H1 (cell line): ENCODE results near the gene BCHE. TPM values are rescaled to one million over a fixed set of nuclear protein-coding genes. Genes with fewer than 3 reads are reported as not detected.

ENCODE experiments used
- polyA plus RNA-seq, 7 experiments: library from polyadenylated mRNA; depleted of rRNA in 3 of 7; stranded (reverse) in 5 of 7; unstranded in 2 of 7; fragments of >200 nt in 5 of 7; fragments of 200-250 nt in 2 of 7; gene quantifications; 1 replicate in 5 of 7; 2 replicates in 1 of 7; 4 replicates in 1 of 7; pipeline versions ENCODE4 v1.2.1 to v1.2.3, GENCODE V29; 2011 to 2013; ENCODE audit warnings: missing spikeins in 2 of 7, mixed read lengths in 2 of 7
- total RNA-seq: library from RNA; stranded (reverse); fragmentation: NEBNext Ultra II Directional; extraction: Animal tissue kit (Norgen Biotek cat#: 25700); gene quantifications from 2 replicates; pipeline ENCODE4 v1.2.1, GENCODE V29; 2021
- TF ChIP-seq, protein P1 (sequence below): fragments of 300-600 bp; sonication (generic); IDR thresholded peaks from 2 replicates; pipeline ENCODE4 v1.7.1; 2012; ENCODE audit warnings: low read length, moderate library complexity, mild to moderate bottlenecking, inconsistent platforms; ENCODE audit not compliant: insufficient replicate concordance

BCHE gene
- total and polyA plus RNA-seq, 2 of the 8 experiments (the other 6 are each of a cell fraction or from before 2014, with no cell fraction given), result 0.56 to 1.9 TPM

GRCh38 chr3:165815682-165816081 is 21.5 kb downstream of the BCHE start (continued):
- TF ChIP-seq, protein P1, sequence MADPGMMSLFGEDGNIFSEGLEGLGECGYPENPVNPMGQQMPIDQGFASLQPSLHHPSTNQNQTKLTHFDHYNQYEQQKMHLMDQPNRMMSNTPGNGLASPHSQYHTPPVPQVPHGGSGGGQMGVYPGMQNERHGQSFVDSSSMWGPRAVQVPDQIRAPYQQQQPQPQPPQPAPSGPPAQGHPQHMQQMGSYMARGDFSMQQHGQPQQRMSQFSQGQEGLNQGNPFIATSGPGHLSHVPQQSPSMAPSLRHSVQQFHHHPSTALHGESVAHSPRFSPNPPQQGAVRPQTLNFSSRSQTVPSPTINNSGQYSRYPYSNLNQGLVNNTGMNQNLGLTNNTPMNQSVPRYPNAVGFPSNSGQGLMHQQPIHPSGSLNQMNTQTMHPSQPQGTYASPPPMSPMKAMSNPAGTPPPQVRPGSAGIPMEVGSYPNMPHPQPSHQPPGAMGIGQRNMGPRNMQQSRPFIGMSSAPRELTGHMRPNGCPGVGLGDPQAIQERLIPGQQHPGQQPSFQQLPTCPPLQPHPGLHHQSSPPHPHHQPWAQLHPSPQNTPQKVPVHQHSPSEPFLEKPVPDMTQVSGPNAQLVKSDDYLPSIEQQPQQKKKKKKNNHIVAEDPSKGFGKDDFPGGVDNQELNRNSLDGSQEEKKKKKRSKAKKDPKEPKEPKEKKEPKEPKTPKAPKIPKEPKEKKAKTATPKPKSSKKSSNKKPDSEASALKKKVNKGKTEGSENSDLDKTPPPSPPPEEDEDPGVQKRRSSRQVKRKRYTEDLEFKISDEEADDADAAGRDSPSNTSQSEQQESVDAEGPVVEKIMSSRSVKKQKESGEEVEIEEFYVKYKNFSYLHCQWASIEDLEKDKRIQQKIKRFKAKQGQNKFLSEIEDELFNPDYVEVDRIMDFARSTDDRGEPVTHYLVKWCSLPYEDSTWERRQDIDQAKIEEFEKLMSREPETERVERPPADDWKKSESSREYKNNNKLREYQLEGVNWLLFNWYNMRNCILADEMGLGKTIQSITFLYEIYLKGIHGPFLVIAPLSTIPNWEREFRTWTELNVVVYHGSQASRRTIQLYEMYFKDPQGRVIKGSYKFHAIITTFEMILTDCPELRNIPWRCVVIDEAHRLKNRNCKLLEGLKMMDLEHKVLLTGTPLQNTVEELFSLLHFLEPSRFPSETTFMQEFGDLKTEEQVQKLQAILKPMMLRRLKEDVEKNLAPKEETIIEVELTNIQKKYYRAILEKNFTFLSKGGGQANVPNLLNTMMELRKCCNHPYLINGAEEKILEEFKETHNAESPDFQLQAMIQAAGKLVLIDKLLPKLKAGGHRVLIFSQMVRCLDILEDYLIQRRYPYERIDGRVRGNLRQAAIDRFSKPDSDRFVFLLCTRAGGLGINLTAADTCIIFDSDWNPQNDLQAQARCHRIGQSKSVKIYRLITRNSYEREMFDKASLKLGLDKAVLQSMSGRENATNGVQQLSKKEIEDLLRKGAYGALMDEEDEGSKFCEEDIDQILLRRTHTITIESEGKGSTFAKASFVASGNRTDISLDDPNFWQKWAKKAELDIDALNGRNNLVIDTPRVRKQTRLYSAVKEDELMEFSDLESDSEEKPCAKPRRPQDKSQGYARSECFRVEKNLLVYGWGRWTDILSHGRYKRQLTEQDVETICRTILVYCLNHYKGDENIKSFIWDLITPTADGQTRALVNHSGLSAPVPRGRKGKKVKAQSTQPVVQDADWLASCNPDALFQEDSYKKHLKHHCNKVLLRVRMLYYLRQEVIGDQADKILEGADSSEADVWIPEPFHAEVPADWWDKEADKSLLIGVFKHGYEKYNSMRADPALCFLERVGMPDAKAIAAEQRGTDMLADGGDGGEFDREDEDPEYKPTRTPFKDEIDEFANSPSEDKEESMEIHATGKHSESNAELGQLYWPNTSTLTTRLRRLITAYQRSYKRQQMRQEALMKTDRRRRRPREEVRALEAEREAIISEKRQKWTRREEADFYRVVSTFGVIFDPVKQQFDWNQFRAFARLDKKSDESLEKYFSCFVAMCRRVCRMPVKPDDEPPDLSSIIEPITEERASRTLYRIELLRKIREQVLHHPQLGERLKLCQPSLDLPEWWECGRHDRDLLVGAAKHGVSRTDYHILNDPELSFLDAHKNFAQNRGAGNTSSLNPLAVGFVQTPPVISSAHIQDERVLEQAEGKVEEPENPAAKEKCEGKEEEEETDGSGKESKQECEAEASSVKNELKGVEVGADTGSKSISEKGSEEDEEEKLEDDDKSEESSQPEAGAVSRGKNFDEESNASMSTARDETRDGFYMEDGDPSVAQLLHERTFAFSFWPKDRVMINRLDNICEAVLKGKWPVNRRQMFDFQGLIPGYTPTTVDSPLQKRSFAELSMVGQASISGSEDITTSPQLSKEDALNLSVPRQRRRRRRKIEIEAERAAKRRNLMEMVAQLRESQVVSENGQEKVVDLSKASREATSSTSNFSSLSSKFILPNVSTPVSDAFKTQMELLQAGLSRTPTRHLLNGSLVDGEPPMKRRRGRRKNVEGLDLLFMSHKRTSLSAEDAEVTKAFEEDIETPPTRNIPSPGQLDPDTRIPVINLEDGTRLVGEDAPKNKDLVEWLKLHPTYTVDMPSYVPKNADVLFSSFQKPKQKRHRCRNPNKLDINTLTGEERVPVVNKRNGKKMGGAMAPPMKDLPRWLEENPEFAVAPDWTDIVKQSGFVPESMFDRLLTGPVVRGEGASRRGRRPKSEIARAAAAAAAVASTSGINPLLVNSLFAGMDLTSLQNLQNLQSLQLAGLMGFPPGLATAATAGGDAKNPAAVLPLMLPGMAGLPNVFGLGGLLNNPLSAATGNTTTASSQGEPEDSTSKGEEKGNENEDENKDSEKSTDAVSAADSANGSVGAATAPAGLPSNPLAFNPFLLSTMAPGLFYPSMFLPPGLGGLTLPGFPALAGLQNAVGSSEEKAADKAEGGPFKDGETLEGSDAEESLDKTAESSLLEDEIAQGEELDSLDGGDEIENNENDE, result no peak
- TF ChIP-seq, all 59 proteins: peak for 0
